Ovary (tissue), 3 donors: ENCODE data around the gene ZNF418.

Experiments used
- EP300 ChIP-seq: sonication (generic); formaldehyde crosslinking; IDR thresholded peaks from one replicate; pipeline ENCODE4 v1.6.1; 2017; ENCODE audit warnings: antibody characterized with exemption
- POLR2A ChIP-seq: fragments of 450-650 bp; IDR thresholded peaks from one replicate; pipeline ENCODE4 v1.6.1; 2017; ENCODE audit warnings: antibody characterized with exemption, mild to moderate bottlenecking, moderate library complexity
- TF ChIP-seq, protein P1 (sequence below), 3 donors: fragments of 450-650 bp in 2 of 3; fragments of 200-600 bp in 1 of 3; IDR thresholded peaks; one replicate each; pipeline versions ENCODE4 v1.5.1 to v1.8.0; 2016 to 2022; ENCODE audit warnings: antibody characterized with exemption in 3 of 3, mild to moderate bottlenecking in 1 of 3
- donor health status: DM: no; HTN: no; CAD: no.

DNA sequence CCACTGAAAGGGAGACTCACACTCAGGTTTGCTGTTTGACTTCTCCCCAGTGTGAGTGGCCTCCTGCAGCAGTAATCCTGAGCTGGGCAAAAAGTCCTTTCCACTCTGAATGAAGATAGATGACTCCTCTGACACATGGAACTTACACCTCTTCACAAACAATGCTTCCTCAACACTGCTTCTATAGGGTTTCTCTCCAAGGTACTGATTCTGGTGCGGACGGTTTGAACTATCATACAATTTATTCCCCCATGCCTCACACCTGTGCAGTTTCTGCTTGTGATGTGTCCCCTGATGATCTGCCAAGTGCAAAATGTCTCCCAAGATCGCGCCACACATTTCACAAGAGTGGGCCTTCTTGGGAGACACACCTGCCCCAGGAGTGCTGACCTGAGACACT, 7.6 kb downstream of the ZNF418 start:
- TF ChIP-seq, protein P1, sequence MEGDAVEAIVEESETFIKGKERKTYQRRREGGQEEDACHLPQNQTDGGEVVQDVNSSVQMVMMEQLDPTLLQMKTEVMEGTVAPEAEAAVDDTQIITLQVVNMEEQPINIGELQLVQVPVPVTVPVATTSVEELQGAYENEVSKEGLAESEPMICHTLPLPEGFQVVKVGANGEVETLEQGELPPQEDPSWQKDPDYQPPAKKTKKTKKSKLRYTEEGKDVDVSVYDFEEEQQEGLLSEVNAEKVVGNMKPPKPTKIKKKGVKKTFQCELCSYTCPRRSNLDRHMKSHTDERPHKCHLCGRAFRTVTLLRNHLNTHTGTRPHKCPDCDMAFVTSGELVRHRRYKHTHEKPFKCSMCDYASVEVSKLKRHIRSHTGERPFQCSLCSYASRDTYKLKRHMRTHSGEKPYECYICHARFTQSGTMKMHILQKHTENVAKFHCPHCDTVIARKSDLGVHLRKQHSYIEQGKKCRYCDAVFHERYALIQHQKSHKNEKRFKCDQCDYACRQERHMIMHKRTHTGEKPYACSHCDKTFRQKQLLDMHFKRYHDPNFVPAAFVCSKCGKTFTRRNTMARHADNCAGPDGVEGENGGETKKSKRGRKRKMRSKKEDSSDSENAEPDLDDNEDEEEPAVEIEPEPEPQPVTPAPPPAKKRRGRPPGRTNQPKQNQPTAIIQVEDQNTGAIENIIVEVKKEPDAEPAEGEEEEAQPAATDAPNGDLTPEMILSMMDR (IDR thresholded peaks at IDR 0.05): no peak
- TF ChIP-seq EP300 (no peak), POLR2A (no peak)
